ENCODE data around the gene RERE.

GRCh38 chr1:8797216-8797615 lies 20.2 kb downstream of the RERE start:
- TF ChIP-seq, protein P1, sequence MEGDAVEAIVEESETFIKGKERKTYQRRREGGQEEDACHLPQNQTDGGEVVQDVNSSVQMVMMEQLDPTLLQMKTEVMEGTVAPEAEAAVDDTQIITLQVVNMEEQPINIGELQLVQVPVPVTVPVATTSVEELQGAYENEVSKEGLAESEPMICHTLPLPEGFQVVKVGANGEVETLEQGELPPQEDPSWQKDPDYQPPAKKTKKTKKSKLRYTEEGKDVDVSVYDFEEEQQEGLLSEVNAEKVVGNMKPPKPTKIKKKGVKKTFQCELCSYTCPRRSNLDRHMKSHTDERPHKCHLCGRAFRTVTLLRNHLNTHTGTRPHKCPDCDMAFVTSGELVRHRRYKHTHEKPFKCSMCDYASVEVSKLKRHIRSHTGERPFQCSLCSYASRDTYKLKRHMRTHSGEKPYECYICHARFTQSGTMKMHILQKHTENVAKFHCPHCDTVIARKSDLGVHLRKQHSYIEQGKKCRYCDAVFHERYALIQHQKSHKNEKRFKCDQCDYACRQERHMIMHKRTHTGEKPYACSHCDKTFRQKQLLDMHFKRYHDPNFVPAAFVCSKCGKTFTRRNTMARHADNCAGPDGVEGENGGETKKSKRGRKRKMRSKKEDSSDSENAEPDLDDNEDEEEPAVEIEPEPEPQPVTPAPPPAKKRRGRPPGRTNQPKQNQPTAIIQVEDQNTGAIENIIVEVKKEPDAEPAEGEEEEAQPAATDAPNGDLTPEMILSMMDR (IDR thresholded peaks at IDR 0.05) = no peak
- TF ChIP-seq POLR2A (IDR thresholded peaks at IDR 0.05) = no peak
